GM12878 (cell line): Measurements from ENCODE around the gene ABHD2. TPM values are rescaled to one million over a fixed set of nuclear protein-coding genes. Genes with fewer than 3 reads are reported as not detected.
A peak's percentile ranks its signal among the peaks of the same experiment; 100 is the strongest.

Experiments
- CHD1 ChIP-seq: IDR thresholded peaks from 2 replicates; pipeline ENCODE4 v1.6.1; 2012; ENCODE audit warnings: low read depth, low read length, improper control_type of control experiment
- E2F4 ChIP-seq: IDR thresholded peaks from 2 replicates; pipeline ENCODE4 v1.6.1; 2012; ENCODE audit warnings: low read depth, low read length, improper control_type of control experiment
- EED ChIP-seq: sonication (generic); IDR thresholded peaks from 2 replicates; pipeline ENCODE4 v1.6.1; 2016; ENCODE audit warnings: antibody characterized with exemption, low read depth
- EZH2 ChIP-seq: IDR thresholded peaks from 2 replicates; pipeline ENCODE4 v1.6.1; 2012; ENCODE audit warnings: low read depth, mild to moderate bottlenecking, control low read depth, inconsistent platforms, low read length, borderline replicate concordance; ENCODE audit not compliant: control insufficient read depth
- FOXK2 ChIP-seq: fragments of 450-650 bp; IDR thresholded peaks from 2 replicates; pipeline ENCODE4 v1.6.1; 2017; ENCODE audit warnings: mild to moderate bottlenecking, moderate library complexity
- GABPA ChIP-seq: IDR thresholded peaks from 2 replicates; pipeline ENCODE4 v1.6.1; 2014; ENCODE audit warnings: antibody characterized with exemption, low read depth, mild to moderate bottlenecking, inconsistent platforms
- IKZF2 ChIP-seq, 2 experiments: fragments of 450-650 bp; IDR thresholded peaks; 2 replicates each; pipeline ENCODE4 v1.6.1; 2017; ENCODE audit warnings: mild to moderate bottlenecking in 2 of 2, moderate library complexity in 2 of 2
- MEF2A ChIP-seq: IDR thresholded peaks from 2 replicates; pipeline ENCODE4 v1.6.1; 2011; ENCODE audit warnings: low read depth, mild to moderate bottlenecking, low read length, moderate library complexity; ENCODE audit not compliant: insufficient read depth
- NFYA ChIP-seq: IDR thresholded peaks from 2 replicates; pipeline ENCODE4 v1.6.1; 2011; ENCODE audit warnings: low read depth, mild to moderate bottlenecking, low read length, improper control_type of control experiment, borderline replicate concordance
- NRF1 ChIP-seq: conservative IDR thresholded peaks from 2 replicates; pipeline ENCODE4 v1.6.1; 2011; ENCODE audit warnings: mild to moderate bottlenecking, low read depth, low read length, improper control_type of control experiment
- POLR2AphosphoS5 ChIP-seq: IDR thresholded peaks from 2 replicates; pipeline ENCODE4 v1.6.1; 2011; ENCODE audit warnings: mild to moderate bottlenecking, low read length, inconsistent platforms
- RBBP5 ChIP-seq: fragments of 200-600 bp; sonication (generic); conservative IDR thresholded peaks from 2 replicates; pipeline ENCODE4 v1.6.1; 2016
- RELB ChIP-seq: fragments of 450-650 bp; IDR thresholded peaks from 2 replicates; pipeline ENCODE4 v1.6.1; 2017; ENCODE audit warnings: low read depth, mild to moderate bottlenecking, moderate library complexity
- SMAD5 ChIP-seq: IDR thresholded peaks from 2 replicates; pipeline ENCODE4 v1.6.1; 2016; ENCODE audit warnings: antibody characterized with exemption, low read depth
- SRF ChIP-seq, 2 experiments: IDR thresholded peaks; 2 replicates each; pipeline ENCODE4 v1.6.1; 2011; ENCODE audit warnings: low read depth in 2 of 2, low read length in 2 of 2, mild to moderate bottlenecking in 1 of 2, moderate library complexity in 1 of 2
- SUPT20H ChIP-seq: IDR thresholded peaks from 2 replicates; pipeline ENCODE4 v1.6.1; 2011; ENCODE audit warnings: low read depth, mild to moderate bottlenecking, low read length, moderate library complexity, borderline replicate concordance; ENCODE audit not compliant: control insufficient read depth
- TAF1 ChIP-seq: IDR thresholded peaks from 2 replicates; pipeline ENCODE4 v1.6.1; 2011; ENCODE audit warnings: mild to moderate bottlenecking, low read depth, low read length, borderline replicate concordance
- TARDBP ChIP-seq: IDR thresholded peaks from 2 replicates; pipeline ENCODE4 v1.6.1; 2016; ENCODE audit warnings: borderline replicate concordance
- ZBED1 ChIP-seq: IDR thresholded peaks from 2 replicates; pipeline ENCODE4 v1.6.1; 2016; ENCODE audit warnings: borderline replicate concordance
- ZBTB4 ChIP-seq: fragments of 450-650 bp; formaldehyde crosslinking; IDR thresholded peaks from 2 replicates; pipeline ENCODE4 v1.4.0; 2022; ENCODE audit warnings: mild to moderate bottlenecking, moderate library complexity
- ZNF384 ChIP-seq: IDR thresholded peaks from 2 replicates; pipeline ENCODE4 v1.6.1; 2012; ENCODE audit warnings: low read depth, mild to moderate bottlenecking, low read length, improper control_type of control experiment, borderline replicate concordance
- ZNF622 ChIP-seq: fragments of 450-650 bp; IDR thresholded peaks from 2 replicates; pipeline ENCODE4 v1.6.1; 2017; ENCODE audit warnings: mild to moderate bottlenecking, inconsistent platforms
- ZSCAN29 ChIP-seq: fragments of 450-650 bp; IDR thresholded peaks from 2 replicates; pipeline ENCODE4 v1.6.1; 2017; ENCODE audit warnings: mild to moderate bottlenecking, moderate library complexity
- ZZZ3 ChIP-seq: IDR thresholded peaks from 2 replicates; pipeline ENCODE4 v1.6.1; 2011; ENCODE audit warnings: low read depth; ENCODE audit not compliant: control insufficient read depth, insufficient read length
- polyA plus RNA-seq, 11 experiments: library from polyadenylated mRNA; depleted of rRNA in 4 of 11; unstranded in 6 of 11; stranded (reverse) in 5 of 11; fragments of >200 nt; fragmentation: Nextera tagmentation in 4 of 11; fragmentation: Illumina TruSeq in 1 of 11; extraction: Ambion mirVana in 4 of 11; extraction: Trizol in 1 of 11; gene quantifications; 1 replicate in 1 of 11; 2 replicates in 10 of 11; pipeline versions ENCODE4 v1.2.1 to v1.2.3, GENCODE V29; 2011 to 2016; ENCODE audit warnings: inconsistent platforms in 2 of 11, missing spikeins in 2 of 11, low read depth in 1 of 11
- total RNA-seq, 4 experiments: library from RNA; depleted of rRNA in 3 of 4; stranded (reverse); fragments of >200 nt in 3 of 4; fragmentation: Illumina TruSeq in 1 of 4; extraction: Trizol in 1 of 4; gene quantifications; 2 replicates each; pipeline versions ENCODE4 v1.2.1 to v1.2.3, GENCODE V29; 2013 to 2021
- TF ChIP-seq, protein P1 (sequence below): IDR thresholded peaks from 2 replicates; pipeline ENCODE4 v1.6.1; 2011; ENCODE audit warnings: borderline replicate concordance, low read depth, mild to moderate bottlenecking, moderate library complexity, low read length; ENCODE audit not compliant: insufficient read depth, poor library complexity, severe bottlenecking

The ABHD2 gene
- total and polyA plus RNA-seq, 10 of the 15 experiments (the other 5 are each of a cell fraction or from before 2014, with no cell fraction given) = 1.2 to 33.6 (median 20.4) TPM

DNA sequence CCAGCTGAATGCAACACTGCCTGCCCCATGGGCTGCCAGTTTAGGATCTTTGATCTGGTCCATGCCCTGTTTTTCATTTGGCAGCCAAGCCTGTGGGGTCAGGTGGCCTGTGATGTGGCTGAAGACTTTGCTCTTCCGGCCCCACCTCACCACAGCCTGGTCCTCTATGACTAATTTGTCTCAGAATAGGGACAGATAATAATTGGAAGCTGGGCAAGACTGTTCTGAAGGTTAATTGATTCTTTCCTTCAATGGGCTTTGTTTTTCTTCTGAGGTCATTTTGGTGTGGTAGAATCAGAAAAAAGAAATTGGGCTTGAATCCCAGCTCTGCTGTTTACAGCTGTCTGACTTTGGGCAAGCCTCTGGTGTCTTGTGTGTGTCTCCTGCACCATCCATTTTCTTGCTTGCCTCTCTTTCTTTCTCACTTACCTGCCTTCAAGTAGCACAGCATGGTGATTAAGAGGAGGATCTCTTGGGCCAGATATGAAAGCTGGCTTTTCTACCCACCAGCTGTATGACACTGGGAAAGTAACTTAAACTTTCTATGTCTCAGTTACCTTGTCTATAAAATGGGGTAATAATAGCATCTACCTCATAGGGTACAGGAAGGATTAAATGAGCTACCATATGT is 24.2 kb downstream of the ABHD2 start (continued):
- TF ChIP-seq POLR2AphosphoS5 (no peak), CHD1 (no peak), E2F4 (no peak), ZZZ3 (no peak), SUPT20H (no peak), EZH2 (no peak), ZNF622 (no peak), NRF1 (no peak), FOXK2 (no peak), ZSCAN29 (no peak), NFYA (no peak), SRF (IDR thresholded peaks at IDR 0.05; ENCODE audit: low read depth in 2 of 2, low read length in 2 of 2) (no peak), ZNF384 (no peak), SMAD5 (no peak), TARDBP (no peak), EED (0 out of 2 replicates have a peak, but pooled peaks have one; percentile 52), TAF1 (no peak), MEF2A (0 out of 2 replicates have a peak, but pooled peaks have one; percentile 69), IKZF2 (IDR thresholded peaks at IDR 0.05) (peak; percentile 74 to 82), GABPA (no peak), RBBP5 (no peak), RELB (peak; percentile 74; the same call in 1 of the 2 replicates), ZBED1 (peak; percentile 53; the same call in 1 of the 2 replicates), ZBTB4 (no peak)
- TF ChIP-seq, protein P1, sequence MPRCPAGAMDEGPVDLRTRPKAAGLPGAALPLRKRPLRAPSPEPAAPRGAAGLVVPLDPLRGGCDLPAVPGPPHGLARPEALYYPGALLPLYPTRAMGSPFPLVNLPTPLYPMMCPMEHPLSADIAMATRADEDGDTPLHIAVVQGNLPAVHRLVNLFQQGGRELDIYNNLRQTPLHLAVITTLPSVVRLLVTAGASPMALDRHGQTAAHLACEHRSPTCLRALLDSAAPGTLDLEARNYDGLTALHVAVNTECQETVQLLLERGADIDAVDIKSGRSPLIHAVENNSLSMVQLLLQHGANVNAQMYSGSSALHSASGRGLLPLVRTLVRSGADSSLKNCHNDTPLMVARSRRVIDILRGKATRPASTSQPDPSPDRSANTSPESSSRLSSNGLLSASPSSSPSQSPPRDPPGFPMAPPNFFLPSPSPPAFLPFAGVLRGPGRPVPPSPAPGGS = no peak
